Ovary (tissue), 3 donors: ENCODE measurements around the gene ARSA.

Source experiments
- EP300 ChIP-seq: sonication (generic); formaldehyde crosslinking; IDR thresholded peaks from one replicate; pipeline ENCODE4 v1.6.1; 2017; ENCODE audit warnings: antibody characterized with exemption
- POLR2A ChIP-seq: fragments of 450-650 bp; IDR thresholded peaks from one replicate; pipeline ENCODE4 v1.6.1; 2017; ENCODE audit warnings: antibody characterized with exemption, mild to moderate bottlenecking, moderate library complexity
- TF ChIP-seq, protein P1 (sequence below), 3 donors: fragments of 450-650 bp in 2 of 3; fragments of 200-600 bp in 1 of 3; IDR thresholded peaks; one replicate each; pipeline versions ENCODE4 v1.5.1 to v1.8.0; 2016 to 2022; ENCODE audit warnings: antibody characterized with exemption in 3 of 3, mild to moderate bottlenecking in 1 of 3
- donor health status: DM: no; HTN: no; CAD: no.

DNA sequence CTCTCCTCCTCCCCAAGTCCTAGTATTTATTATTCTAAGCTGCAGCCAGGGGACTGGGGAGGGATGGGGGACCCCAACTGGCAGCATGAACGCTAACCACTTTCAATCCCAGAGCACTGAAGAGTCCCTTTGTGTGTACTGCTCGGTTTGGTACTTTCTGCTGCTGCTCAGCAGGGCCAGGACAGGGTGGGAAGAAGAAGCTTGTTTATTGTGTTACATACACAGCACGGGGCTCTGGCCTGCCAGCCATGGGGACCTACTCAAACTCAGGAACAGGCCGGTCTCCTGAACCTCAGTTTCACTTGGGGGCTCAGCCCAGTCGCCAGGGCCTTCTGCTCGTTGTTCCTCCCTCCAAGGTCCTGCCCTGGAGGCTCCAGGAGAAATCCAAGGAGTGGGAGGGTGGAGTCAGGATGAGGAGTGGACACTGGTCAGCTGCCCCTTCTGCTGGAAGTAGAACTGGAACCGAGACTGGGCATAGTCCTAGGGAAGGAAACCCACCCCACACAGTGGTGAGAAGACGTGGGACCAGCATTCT is 49.1 kb downstream of the ARSA start:
- TF ChIP-seq POLR2A (no peak), EP300 (no peak)
- TF ChIP-seq, protein P1, sequence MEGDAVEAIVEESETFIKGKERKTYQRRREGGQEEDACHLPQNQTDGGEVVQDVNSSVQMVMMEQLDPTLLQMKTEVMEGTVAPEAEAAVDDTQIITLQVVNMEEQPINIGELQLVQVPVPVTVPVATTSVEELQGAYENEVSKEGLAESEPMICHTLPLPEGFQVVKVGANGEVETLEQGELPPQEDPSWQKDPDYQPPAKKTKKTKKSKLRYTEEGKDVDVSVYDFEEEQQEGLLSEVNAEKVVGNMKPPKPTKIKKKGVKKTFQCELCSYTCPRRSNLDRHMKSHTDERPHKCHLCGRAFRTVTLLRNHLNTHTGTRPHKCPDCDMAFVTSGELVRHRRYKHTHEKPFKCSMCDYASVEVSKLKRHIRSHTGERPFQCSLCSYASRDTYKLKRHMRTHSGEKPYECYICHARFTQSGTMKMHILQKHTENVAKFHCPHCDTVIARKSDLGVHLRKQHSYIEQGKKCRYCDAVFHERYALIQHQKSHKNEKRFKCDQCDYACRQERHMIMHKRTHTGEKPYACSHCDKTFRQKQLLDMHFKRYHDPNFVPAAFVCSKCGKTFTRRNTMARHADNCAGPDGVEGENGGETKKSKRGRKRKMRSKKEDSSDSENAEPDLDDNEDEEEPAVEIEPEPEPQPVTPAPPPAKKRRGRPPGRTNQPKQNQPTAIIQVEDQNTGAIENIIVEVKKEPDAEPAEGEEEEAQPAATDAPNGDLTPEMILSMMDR (IDR thresholded peaks at IDR 0.05), result no peak
